Osteocyte (in vitro differentiated cells): Measurements from ENCODE around the gene GRK1. TPM values are rescaled to one million over a fixed set of nuclear protein-coding genes. Genes with fewer than 3 reads are reported as not detected.

Source experiments
- DNase-seq: peaks from one replicate; pipeline ENCODE4 v3.0.0; 2021; ENCODE audit warnings: mixed read lengths; ENCODE audit not compliant: unreplicated experiment; ENCODE audit errors: extremely low spot score
- H3K27ac Mint-ChIP-seq: one replicate; pipeline ENCODE4 v1.8.0; 2021; ENCODE audit warnings: mild to moderate bottlenecking, mixed read lengths; ENCODE audit not compliant: unreplicated experiment
- H3K27me3 Mint-ChIP-seq: one replicate; pipeline ENCODE4 v1.8.0; 2021; ENCODE audit warnings: mixed read lengths; ENCODE audit not compliant: unreplicated experiment
- H3K36me3 Mint-ChIP-seq: one replicate; pipeline ENCODE4 v1.8.0; 2021; ENCODE audit warnings: mixed read lengths; ENCODE audit not compliant: unreplicated experiment
- H3K4me1 Mint-ChIP-seq: one replicate; pipeline ENCODE4 v1.8.0; 2021; ENCODE audit warnings: mixed read lengths; ENCODE audit not compliant: unreplicated experiment
- H3K4me3 Mint-ChIP-seq: one replicate; pipeline ENCODE4 v1.8.0; 2021; ENCODE audit warnings: mild to moderate bottlenecking, moderate library complexity, mixed read lengths; ENCODE audit not compliant: unreplicated experiment
- H3K9me3 Mint-ChIP-seq: one replicate; pipeline ENCODE4 v1.8.0; 2021; ENCODE audit warnings: mixed read lengths; ENCODE audit not compliant: unreplicated experiment
- CTCF ChIP-seq: fragments of 200-600 bp; sonication (generic); IDR thresholded peaks from 2 replicates; pipeline ENCODE4 v1.5.0; 2021; ENCODE audit warnings: antibody characterized with exemption, mild to moderate bottlenecking, moderate library complexity
- total RNA-seq: library from RNA; stranded (reverse); gene quantifications from 2 replicates; pipeline ENCODE4 v1.2.1, GENCODE V29; 2021

Gene GRK1
- total RNA-seq, 1 donor from 2014 or later, result not detected

GRCh38 chr13:113753171-113753570 lies 86.2 kb downstream of the GRK1 start:
- no peaks in the 10 kb centered on the region for H3K9me3 Mint-ChIP-seq
- peaks cover 8% of the 10 kb centered on the region for H3K27me3 Mint-ChIP-seq
- no peak overlapping the region for H3K27ac Mint-ChIP-seq
- no peaks in the 10 kb centered on the region for H3K4me1 Mint-ChIP-seq
- no peaks in the 10 kb centered on the region for H3K36me3 Mint-ChIP-seq
- DNase-seq, result no peak
- TF ChIP-seq CTCF, result no peak
- no peak overlapping the region for H3K4me3 Mint-ChIP-seq

- H3K4me1 Mint-ChIP-seq, result peaks cover 3% of the 10 kb centered on the region
- no peak for TF ChIP-seq CTCF
- no peaks in the 10 kb centered on the region for H3K36me3 Mint-ChIP-seq
- H3K27ac Mint-ChIP-seq, result no peak overlapping the region
- H3K9me3 Mint-ChIP-seq, result no peaks in the 10 kb centered on the region
- no peak overlapping the region for H3K4me3 Mint-ChIP-seq
- peaks cover 8% of the 10 kb centered on the region for H3K27me3 Mint-ChIP-seq
- DNase-seq, result no peak
Observed at GRCh38 chr13:113754242-113754641, 87.2 kb downstream of the GRK1 start.

- DNase-seq, result no peak
- Mint-ChIP-seq H3K4me3 (no peak overlapping the region), H3K4me1 (peaks cover 7% of the 10 kb centered on the region), H3K27me3 (peaks cover 8% of the 10 kb centered on the region), H3K9me3 (no peaks in the 10 kb centered on the region), H3K27ac (no peak overlapping the region), H3K36me3 (no peaks in the 10 kb centered on the region)
- no peak for TF ChIP-seq CTCF
Observed at GRCh38 chr13:113754691-113755090, 87.7 kb downstream of the GRK1 start.

- DNase-seq, result no peak
- TF ChIP-seq CTCF, result no peak
- H3K4me3 Mint-ChIP-seq, result no peak overlapping the region
Observed at GRCh38 chr13:113756441-113757097, 89.5 kb downstream of the GRK1 start.

GRCh38 chr13:113758651-113759524 lies 91.9 kb downstream of the GRK1 start, which contains the start of gene TMEM255B:
Gene TMEM255B (plus strand): TSS chr13:113759226. CDS start chr13:113759270, 44 bp downstream.
- Mint-ChIP-seq H3K9me3 (no peaks in the 10 kb centered on the region), H3K27me3 (peaks cover 33% of the 10 kb centered on the region), H3K36me3 (no peaks in the 10 kb centered on the region), H3K4me1 (peaks cover 10% of the 10 kb centered on the region), H3K27ac (no peak within 1 kb of the TSS), H3K4me3 (peak within 1 kb of the TSS; percentile 82)
- peak; percentile 57 for TF ChIP-seq CTCF
- peak; percentile 81 for DNase-seq

More at GRCh38 chr13:113756441-113757097, 89.5 kb downstream of the GRK1 start:
- Mint-ChIP-seq H3K4me1 (peaks cover 10% of the 10 kb centered on the region), H3K27ac (no peak overlapping the region), H3K9me3 (no peaks in the 10 kb centered on the region), H3K36me3 (no peaks in the 10 kb centered on the region), H3K27me3 (peaks cover 18% of the 10 kb centered on the region)
